Gastrocnemius medialis (tissue), 4 donors: ENCODE results near the gene MED13L. TPM values are rescaled to one million over a fixed set of nuclear protein-coding genes. Genes with fewer than 3 reads are reported as not detected.

Source experiments
- ATAC-seq, 2 donors: fragments of 150-250 bp; one replicate each; pipeline ENCODE4 v1.9.1; 2016
- DNase-seq, 2 donors: peaks; one replicate each; pipeline ENCODE4 v3.0.0-alpha.2; 2019
- H3K27ac ChIP-seq, 4 donors: fragments of 200-600 bp; sonication (generic); 1 replicate in 1 of 4; 2 replicates in 3 of 4; pipeline ENCODE4 v1.5.1; 2016 to 2018; ENCODE audit warnings: mild to moderate bottlenecking in 2 of 4, moderate library complexity in 1 of 4
- H3K27me3 ChIP-seq, 3 donors: fragments of 200-600 bp; sonication (generic) in 2 of 3; 1 replicate in 1 of 3; 2 replicates in 2 of 3; pipeline versions ENCODE4 v1.5.1 to v1.6.0; 2016 to 2019; ENCODE audit warnings: mild to moderate bottlenecking in 1 of 3, moderate library complexity in 1 of 3
- H3K36me3 ChIP-seq, 2 donors: fragments of 200-600 bp; sonication (generic) in 1 of 2; one replicate each; pipeline ENCODE4 v1.5.1; 2017 to 2018
- H3K4me1 ChIP-seq, 2 donors: fragments of 200-600 bp; sonication (generic) in 1 of 2; one replicate each; pipeline ENCODE4 v1.5.1; 2016 to 2017; ENCODE audit warnings: mild to moderate bottlenecking in 2 of 2
- H3K4me3 ChIP-seq, 4 donors: fragments of 200-600 bp; sonication (generic) in 3 of 4; 1 replicate in 1 of 4; 2 replicates in 3 of 4; pipeline ENCODE4 v1.5.1; 2016 to 2019; ENCODE audit warnings: mild to moderate bottlenecking in 2 of 4
- H3K9me3 ChIP-seq, 3 donors: fragments of 200-600 bp; sonication (generic) in 2 of 3; 1 replicate in 1 of 3; 2 replicates in 2 of 3; pipeline ENCODE4 v1.5.1; 2016 to 2019
- POLR2A ChIP-seq, 2 donors: fragments of 450-650 bp; IDR thresholded peaks; one replicate each; pipeline ENCODE4 v1.6.1; 2017; ENCODE audit warnings: antibody characterized with exemption in 2 of 2, mild to moderate bottlenecking in 2 of 2, moderate library complexity in 2 of 2
- in situ Hi-C, 4 donors: fragments of 200-750 bp; cut with MboI; loops; one replicate each; pipeline versions ENCODE4 v1.15.0 to v1.8.0; 2017; ENCODE audit warnings: low sequenced_read_pairs in 4 of 4
- intact Hi-C: fragments of 100-400 bp; cut with DNase I; formaldehyde crosslinking; loops from one replicate; pipeline ENCODE4 v1.15.1; 2023; ENCODE audit warnings: low total_unique reads
- total RNA-seq, 4 donors: library from RNA; depleted of rRNA; stranded (reverse); fragments of >200 nt; gene quantifications; one replicate each; pipeline versions ENCODE4 v1.1.0 to v1.2.3, GENCODE V29; 2016
- TF ChIP-seq, protein P1 (sequence below), 5 experiments: fragments of 450-650 bp in 3 of 5; fragments of 200-600 bp in 2 of 5; sonication (generic) in 2 of 5; IDR thresholded peaks in 4 of 5; conservative IDR thresholded peaks in 1 of 5; 1 replicate in 4 of 5; 2 replicates in 1 of 5; pipeline ENCODE4 v1.5.1; 2016 to 2019; ENCODE audit warnings: antibody characterized with exemption in 5 of 5, mild to moderate bottlenecking in 3 of 5, moderate library complexity in 3 of 5

Gene MED13L
- total RNA-seq, 4 donors from 2014 or later = 59.5 to 92.6 (median 74.1) TPM

DNA sequence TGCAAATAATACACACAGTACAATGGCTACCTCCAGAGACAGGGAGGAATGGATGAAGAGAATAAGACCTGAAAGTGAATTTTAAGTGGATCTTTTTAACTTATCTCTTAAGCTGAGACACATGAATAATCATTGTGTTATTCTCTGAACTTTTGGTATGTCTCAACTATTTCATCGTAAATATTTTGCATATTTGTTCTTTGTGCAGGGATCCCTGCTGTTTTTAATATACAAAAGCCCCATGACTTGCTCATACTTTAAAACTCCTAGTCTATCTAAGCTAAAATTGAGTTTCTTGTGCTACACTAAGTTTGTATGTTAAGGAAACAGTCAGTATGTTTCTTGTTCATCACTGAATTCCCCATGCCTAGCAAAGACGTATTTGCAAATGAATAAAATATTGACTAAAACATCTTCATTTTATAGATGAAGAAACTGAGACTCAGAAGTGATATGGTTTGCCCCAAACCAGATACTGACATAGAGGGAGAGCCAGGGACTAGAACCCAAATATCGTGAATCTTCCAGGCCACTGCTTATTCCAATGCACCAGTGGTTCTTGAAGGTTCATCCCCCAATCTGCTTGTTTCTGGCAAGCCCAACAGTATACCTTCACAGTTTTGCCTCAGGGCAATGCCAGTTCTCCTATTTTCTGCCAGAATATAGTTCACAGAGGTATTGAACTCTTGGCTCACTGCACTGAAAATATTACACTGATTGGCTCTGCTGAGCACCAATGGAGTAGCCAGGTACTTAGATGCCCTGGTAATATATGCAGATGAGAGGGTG lies 356.9 kb downstream of the MED13L start:
- H3K4me3 ChIP-seq = no peak overlapping the region
- in situ Hi-C loops (loop anchor here in 2 of 4 donors (25.0 kb wide), 1 partner anchor 1958 kb away; the partner anchor contains the start of gene RBM19 (in 2 of the 2)), intact Hi-C loops (no loop called here)
- H3K4me1 ChIP-seq = no peaks in the 10 kb centered on the region
- no peak for ATAC-seq
- no peak for TF ChIP-seq POLR2A (IDR thresholded peaks at IDR 0.05)
- TF ChIP-seq, protein P1, sequence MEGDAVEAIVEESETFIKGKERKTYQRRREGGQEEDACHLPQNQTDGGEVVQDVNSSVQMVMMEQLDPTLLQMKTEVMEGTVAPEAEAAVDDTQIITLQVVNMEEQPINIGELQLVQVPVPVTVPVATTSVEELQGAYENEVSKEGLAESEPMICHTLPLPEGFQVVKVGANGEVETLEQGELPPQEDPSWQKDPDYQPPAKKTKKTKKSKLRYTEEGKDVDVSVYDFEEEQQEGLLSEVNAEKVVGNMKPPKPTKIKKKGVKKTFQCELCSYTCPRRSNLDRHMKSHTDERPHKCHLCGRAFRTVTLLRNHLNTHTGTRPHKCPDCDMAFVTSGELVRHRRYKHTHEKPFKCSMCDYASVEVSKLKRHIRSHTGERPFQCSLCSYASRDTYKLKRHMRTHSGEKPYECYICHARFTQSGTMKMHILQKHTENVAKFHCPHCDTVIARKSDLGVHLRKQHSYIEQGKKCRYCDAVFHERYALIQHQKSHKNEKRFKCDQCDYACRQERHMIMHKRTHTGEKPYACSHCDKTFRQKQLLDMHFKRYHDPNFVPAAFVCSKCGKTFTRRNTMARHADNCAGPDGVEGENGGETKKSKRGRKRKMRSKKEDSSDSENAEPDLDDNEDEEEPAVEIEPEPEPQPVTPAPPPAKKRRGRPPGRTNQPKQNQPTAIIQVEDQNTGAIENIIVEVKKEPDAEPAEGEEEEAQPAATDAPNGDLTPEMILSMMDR (IDR thresholded peaks at IDR 0.05 in 4 of 5, conservative IDR thresholded peaks at IDR 0.05 in 1 of 5) = no peak
- H3K9me3 ChIP-seq = no peaks in the 10 kb centered on the region
- peaks cover 4 to 23% (median 10%) of the 10 kb centered on the region in 3 donors for H3K27me3 ChIP-seq
- DNase-seq = no peak
- no peaks in the 10 kb centered on the region for H3K36me3 ChIP-seq
- no peak overlapping the region for H3K27ac ChIP-seq

DNA sequence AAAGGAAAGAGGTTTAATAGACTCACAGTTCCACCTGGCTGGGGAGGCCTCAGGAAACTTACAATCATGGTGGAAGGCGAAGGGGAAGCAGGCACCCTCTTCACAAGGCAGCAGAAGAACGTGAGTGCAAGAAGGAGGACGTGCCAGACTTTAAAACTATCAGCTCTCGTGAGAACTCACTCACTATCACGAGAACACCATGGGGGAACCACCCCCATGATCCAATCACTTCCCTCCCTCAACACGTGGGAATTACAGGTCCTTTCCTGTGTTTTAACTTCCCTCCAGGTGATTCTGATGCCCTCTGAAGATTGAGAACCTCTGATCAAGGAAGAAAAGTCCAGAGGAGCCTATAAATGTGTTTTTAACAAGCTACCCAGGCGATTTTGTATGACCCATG lies 358.7 kb downstream of the MED13L start:
- ATAC-seq (no peak), DNase-seq (no peak)
- no peaks in the 10 kb centered on the region for H3K36me3 ChIP-seq
- H3K4me1 ChIP-seq = no peaks in the 10 kb centered on the region
- in situ Hi-C loops = loop anchor here (5.0 to 25.0 kb wide), 3 partner anchors 164 to 1956 kb away; partner anchors contain the start of gene RBM19 (in 2 of the 4)
- H3K9me3 ChIP-seq = no peaks in the 10 kb centered on the region
- no peak overlapping the region for H3K27ac ChIP-seq
- peaks cover 4 to 23% (median 10%) of the 10 kb centered on the region in 3 donors for H3K27me3 ChIP-seq
- intact Hi-C loops = loop anchor here (10.0 kb wide), 2 partner anchors 124 to 1954 kb away; partner anchors contain the start of gene RBM19
- TF ChIP-seq, protein P1 (IDR thresholded peaks at IDR 0.05 in 4 of 5, conservative IDR thresholded peaks at IDR 0.05 in 1 of 5) = no peak
- no peak for TF ChIP-seq POLR2A (IDR thresholded peaks at IDR 0.05)
- H3K4me3 ChIP-seq = no peak overlapping the region

DNA sequence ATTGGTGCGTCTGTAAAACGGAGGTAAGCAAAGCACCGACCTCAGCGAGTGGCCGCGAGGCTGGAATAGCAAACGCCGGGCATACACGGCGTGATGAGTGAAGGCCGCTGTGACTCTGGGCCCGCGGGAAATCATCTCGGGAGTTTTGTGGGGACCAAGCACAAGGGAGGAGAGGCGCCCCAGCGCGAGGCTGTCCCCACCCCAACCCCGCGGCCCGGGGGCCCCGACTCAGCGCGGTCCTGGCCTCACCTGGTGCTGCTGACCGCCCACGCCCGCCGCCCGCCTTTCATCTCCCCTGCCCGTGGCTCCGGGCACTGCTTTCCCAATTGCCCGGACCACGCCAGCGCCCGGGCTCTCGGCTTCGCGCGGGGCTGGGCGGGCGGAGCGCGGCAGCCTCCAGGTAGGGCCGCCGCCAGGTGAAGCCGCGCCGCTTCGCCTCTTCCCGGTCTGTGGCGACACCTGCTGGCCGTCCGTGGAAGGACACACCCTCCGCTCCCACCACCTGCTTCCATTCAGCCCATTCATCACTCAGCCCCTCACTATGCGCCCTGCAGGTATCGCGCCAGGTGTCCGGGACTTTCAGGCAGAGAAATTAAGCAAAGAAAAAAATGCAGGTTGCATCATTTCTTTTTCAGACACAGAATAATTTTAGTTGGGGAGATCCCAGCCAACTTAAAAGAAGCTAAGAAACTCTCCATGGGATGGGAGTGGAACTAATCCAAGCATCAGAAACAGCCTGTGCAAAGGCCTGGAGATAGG lies 360.4 kb downstream of the MED13L start:
- no peaks in the 10 kb centered on the region for H3K4me1 ChIP-seq
- intact Hi-C loops = loop anchor here (1.0 to 10.0 kb wide), 4 partner anchors 122 to 1952 kb away; partner anchors contain the start of gene RBM19
- in situ Hi-C loops = loop anchor here (5.0 to 25.0 kb wide), 3 partner anchors 162 to 1955 kb away; partner anchors contain the start of gene RBM19 (in 2 of the 4)
- no peak overlapping the region for H3K27ac ChIP-seq
- ATAC-seq (peak; percentile 56 to 84), DNase-seq (peak; percentile 9 to 41)
- TF ChIP-seq POLR2A (IDR thresholded peaks at IDR 0.05) = no peak
- TF ChIP-seq, protein P1 (IDR thresholded peaks at IDR 0.05 in 4 of 5, conservative IDR thresholded peaks at IDR 0.05 in 1 of 5) = peak; percentile 87 to 96 (median 96)
- no peaks in the 10 kb centered on the region for H3K9me3 ChIP-seq
- no peaks in the 10 kb centered on the region for H3K36me3 ChIP-seq
- H3K27me3 ChIP-seq = peaks cover 4 to 16% (median 10%) of the 10 kb centered on the region in 3 donors
- peak overlapping the region in 1 of 4 donors; percentile 19 for H3K4me3 ChIP-seq

DNA sequence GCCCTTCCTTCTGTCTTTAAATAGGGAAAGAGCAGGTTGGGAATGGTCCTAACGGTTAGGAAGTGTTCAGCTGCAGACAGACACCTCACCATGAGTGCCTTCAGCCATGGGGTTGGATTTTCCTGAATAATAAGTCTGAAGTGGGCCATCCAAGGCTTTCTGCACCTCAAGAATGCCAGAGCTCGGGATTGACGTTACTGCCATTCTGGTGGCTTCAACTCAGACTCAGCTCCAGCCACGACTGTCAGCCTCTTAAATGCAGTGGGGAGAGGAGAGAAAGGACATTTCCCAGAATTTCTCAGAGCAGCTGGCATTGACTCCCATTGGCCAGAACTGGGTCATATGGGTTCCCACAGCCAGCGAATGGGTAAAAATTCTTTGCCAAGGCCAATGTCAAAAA lies 363.4 kb downstream of the MED13L start:
- DNase-seq (no peak), ATAC-seq (no peak)
- in situ Hi-C loops = loop anchor here in 2 of 4 donors (10.0 to 25.0 kb wide), 2 partner anchors 159 to 1952 kb away; partner anchors contain the start of gene RBM19 (in 2 of the 2)
- H3K4me1 ChIP-seq = no peaks in the 10 kb centered on the region
- intact Hi-C loops = loop anchor here (10.0 kb wide), 2 partner anchors 119 to 1949 kb away; partner anchors contain the start of gene RBM19
- TF ChIP-seq, protein P1 (IDR thresholded peaks at IDR 0.05 in 4 of 5, conservative IDR thresholded peaks at IDR 0.05 in 1 of 5) = no peak
- TF ChIP-seq POLR2A (IDR thresholded peaks at IDR 0.05) = no peak
- peaks cover 4 to 16% (median 10%) of the 10 kb centered on the region in 3 donors for H3K27me3 ChIP-seq
- no peak overlapping the region for H3K27ac ChIP-seq
- H3K4me3 ChIP-seq = no peak overlapping the region
- H3K9me3 ChIP-seq = no peaks in the 10 kb centered on the region
- no peaks in the 10 kb centered on the region for H3K36me3 ChIP-seq
